Measurements from ENCODE around the gene GFPT1. TPM values are rescaled to one million over a fixed set of nuclear protein-coding genes. Genes with fewer than 3 reads are reported as not detected.

The GFPT1 gene
- total and polyA plus RNA-seq, 12 donors = 5.0 to 90.3 (median 60.5) TPM

DNA sequence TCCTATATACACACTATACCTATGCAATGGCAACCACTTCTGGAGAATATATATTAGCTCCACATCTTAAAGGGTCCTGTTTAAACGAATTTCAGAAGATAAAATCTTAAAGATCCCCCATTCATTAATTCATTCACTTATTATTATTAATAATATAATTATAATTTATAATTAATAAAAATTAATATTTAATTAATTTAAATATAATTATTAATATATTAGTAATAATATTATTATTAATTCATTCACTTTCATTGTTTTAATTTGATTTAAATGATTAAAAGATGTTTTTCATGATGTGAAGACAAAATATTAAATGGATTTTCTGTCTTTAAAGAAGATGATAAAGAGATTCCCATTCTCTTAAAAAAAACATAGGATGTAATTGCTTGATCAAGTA lies 29.1 kb upstream of the GFPT1 start:
- ATAC-seq = no peak
- intact Hi-C loops (cut with DNase I) = no loop called here
- H3K9me3 ChIP-seq = no peaks in the 10 kb centered on the region

DNA sequence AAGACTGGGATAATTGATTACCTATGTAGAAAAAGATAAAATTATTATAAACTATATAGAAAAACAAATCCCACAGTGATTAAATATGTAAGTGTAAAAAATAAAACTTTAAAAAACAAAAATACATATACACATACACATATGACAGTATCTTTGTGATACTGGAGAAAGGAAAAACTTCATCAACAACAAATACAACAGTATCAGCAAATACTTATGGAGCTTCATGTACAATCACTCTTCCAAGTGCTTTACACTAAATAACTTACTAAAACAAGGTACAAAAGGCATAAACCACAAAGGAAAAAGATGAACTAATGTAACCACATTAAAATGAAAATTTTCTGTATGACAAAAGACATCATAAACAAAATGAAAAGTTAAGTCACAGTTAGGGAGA lies 24.1 kb upstream of the GFPT1 start:
- Histone ChIP-seq H3K4me1 (no peaks in the 10 kb centered on the region), H3K9me3 (no peaks in the 10 kb centered on the region), H3K36me3 (peaks cover 0 to 99% (median 43%) of the 10 kb centered on the region in 9 donors), H3K27ac (no peak overlapping the region), H3K4me3 (no peak overlapping the region), H3K27me3 (no peaks in the 10 kb centered on the region)
- ATAC-seq = no peak
- TF ChIP-seq, protein P1, sequence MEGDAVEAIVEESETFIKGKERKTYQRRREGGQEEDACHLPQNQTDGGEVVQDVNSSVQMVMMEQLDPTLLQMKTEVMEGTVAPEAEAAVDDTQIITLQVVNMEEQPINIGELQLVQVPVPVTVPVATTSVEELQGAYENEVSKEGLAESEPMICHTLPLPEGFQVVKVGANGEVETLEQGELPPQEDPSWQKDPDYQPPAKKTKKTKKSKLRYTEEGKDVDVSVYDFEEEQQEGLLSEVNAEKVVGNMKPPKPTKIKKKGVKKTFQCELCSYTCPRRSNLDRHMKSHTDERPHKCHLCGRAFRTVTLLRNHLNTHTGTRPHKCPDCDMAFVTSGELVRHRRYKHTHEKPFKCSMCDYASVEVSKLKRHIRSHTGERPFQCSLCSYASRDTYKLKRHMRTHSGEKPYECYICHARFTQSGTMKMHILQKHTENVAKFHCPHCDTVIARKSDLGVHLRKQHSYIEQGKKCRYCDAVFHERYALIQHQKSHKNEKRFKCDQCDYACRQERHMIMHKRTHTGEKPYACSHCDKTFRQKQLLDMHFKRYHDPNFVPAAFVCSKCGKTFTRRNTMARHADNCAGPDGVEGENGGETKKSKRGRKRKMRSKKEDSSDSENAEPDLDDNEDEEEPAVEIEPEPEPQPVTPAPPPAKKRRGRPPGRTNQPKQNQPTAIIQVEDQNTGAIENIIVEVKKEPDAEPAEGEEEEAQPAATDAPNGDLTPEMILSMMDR (IDR thresholded peaks at IDR 0.05) = no peak
- DNase-seq = no peak
- intact Hi-C loops (cut with DNase I) = no loop called here

More for the DNA sequence above, 29.1 kb upstream of the GFPT1 start:
- no peak for DNase-seq
- H3K4me1 ChIP-seq = no peaks in the 10 kb centered on the region
- no peak overlapping the region for H3K27ac ChIP-seq
- H3K27me3 ChIP-seq = no peaks in the 10 kb centered on the region
- 77 to 83% methylated on average over 1 of the region's 1 CpG for WGBS, 2 donors
- H3K4me3 ChIP-seq = no peak overlapping the region
- TF ChIP-seq, protein P1 (IDR thresholded peaks at IDR 0.05) = no peak
- H3K36me3 ChIP-seq = peaks cover 0 to 100% (median 67%) of the 10 kb centered on the region in 9 donors

DNA sequence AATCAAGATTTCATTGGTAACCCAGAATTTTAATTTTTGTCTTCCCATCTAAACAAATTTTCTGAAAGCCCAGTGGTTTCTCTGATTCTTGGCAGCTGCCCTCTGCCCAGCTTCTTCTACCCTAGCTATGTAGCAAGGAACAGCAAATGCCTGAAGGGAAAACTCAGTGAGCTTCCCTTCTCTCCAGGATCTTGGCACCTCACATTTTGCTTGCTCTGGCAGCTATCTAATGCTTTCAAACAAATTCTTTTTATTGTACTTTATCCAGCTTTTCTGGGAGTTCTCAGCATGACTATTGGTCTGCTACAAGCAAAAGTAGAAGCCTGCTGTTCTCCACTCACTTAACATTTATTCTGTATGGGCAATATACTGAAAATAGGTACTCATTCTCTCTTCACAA lies 18.3 kb upstream of the GFPT1 start:
- no peak overlapping the region for H3K4me3 ChIP-seq
- intact Hi-C loops (cut with DNase I) = no loop called here
- TF ChIP-seq, protein P1 (IDR thresholded peaks at IDR 0.05) = no peak
- H3K27ac ChIP-seq = no peak overlapping the region
- no peak for DNase-seq
- H3K27me3 ChIP-seq = no peaks in the 10 kb centered on the region
- peaks cover 0 to 99% (median 63%) of the 10 kb centered on the region in 9 donors for H3K36me3 ChIP-seq
- no peak for ATAC-seq
- H3K4me1 ChIP-seq = no peaks in the 10 kb centered on the region
- H3K9me3 ChIP-seq = peaks cover 0 to 11% (median 0%) of the 10 kb centered on the region in 11 donors

DNA sequence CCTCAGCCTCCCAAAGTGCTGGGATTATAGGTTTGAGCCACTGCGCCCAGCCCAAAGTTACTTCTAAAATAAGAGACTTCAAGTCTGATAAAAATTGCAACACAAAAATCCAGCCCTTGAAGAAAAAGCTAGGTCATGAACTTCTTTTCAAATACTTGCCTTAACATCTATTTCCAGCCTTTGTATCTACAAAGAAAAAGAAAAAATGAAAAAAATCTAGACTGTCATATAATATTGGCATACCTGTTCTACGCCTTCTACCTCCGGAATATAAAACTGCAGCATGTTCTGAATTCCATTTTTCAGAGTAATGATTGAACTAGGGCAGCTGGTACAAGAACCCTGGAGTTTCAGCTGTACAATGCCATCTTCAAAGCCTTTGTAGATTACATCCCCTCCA lies 13.1 kb upstream of the GFPT1 start:
- intact Hi-C loops (cut with DNase I) = no loop called here
- H3K27ac ChIP-seq = no peak overlapping the region
- H3K9me3 ChIP-seq = peaks cover 0 to 11% (median 0%) of the 10 kb centered on the region in 11 donors
- H3K4me3 ChIP-seq = no peak overlapping the region
- no peak for ATAC-seq
- DNase-seq = no peak
- no peaks in the 10 kb centered on the region for H3K27me3 ChIP-seq
- 96 to 99% methylated on average over 3 of the region's 3 CpGs for WGBS, 2 donors
- TF ChIP-seq, protein P1 (IDR thresholded peaks at IDR 0.05) = no peak
- peaks cover 0 to 100% (median 67%) of the 10 kb centered on the region in 9 donors for H3K36me3 ChIP-seq
- peaks cover 0 to 20% (median 8%) of the 10 kb centered on the region in 9 donors for H3K4me1 ChIP-seq

All from heart right ventricle (tissue), 16 donors.